ENCODE data around the gene OBSCN.

DNA sequence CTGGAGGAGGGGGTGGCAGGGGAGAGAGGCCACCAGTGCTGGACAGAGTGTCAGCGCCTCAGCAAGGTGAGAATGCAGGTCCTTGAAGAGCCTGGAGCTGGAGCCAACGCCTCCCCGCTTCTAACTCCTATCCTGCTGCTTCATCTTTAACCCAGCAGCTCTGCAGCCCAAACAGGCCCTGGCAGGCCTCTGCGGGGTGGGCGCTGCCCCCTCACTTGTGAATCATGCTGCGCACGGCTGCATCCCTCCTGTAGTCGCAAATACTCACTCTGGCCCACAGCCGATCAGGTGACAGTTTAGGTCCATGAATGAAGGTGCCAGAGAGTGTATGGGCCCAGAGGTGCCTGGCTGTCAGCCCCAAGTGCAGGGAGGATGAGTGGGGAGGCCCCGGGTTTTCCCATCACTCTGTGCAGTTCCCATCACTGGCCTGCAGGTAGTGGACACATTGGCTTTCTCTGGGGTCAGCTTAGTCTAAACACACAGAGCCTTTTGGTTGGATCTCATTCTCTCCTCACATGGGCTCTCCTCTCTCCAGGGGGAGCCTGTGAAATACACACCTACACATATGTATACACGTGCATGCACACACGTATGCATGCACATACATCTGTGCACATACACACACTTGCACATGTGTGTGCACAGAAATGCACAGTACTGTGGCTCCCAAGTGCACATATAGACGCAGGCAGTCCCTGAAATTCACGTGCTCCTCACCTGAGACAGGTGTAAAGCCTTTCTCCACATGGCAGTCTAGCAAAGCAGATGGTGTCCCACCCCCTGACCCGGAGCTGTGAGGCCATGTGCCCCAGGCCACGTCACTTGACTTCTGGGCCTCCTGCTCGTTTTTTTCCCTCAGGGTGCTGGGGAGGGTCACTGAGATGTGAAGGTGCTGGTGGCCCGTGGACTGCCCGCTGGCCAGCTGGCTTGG is 146.8 kb downstream of the OBSCN start:
- no peak for TF ChIP-seq EZH2 (IDR thresholded peaks at IDR 0.05; ENCODE audit: borderline replicate concordance, low read length)
- TF ChIP-seq, protein P1, sequence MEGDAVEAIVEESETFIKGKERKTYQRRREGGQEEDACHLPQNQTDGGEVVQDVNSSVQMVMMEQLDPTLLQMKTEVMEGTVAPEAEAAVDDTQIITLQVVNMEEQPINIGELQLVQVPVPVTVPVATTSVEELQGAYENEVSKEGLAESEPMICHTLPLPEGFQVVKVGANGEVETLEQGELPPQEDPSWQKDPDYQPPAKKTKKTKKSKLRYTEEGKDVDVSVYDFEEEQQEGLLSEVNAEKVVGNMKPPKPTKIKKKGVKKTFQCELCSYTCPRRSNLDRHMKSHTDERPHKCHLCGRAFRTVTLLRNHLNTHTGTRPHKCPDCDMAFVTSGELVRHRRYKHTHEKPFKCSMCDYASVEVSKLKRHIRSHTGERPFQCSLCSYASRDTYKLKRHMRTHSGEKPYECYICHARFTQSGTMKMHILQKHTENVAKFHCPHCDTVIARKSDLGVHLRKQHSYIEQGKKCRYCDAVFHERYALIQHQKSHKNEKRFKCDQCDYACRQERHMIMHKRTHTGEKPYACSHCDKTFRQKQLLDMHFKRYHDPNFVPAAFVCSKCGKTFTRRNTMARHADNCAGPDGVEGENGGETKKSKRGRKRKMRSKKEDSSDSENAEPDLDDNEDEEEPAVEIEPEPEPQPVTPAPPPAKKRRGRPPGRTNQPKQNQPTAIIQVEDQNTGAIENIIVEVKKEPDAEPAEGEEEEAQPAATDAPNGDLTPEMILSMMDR (IDR thresholded peaks at IDR 0.05; ENCODE audit: low read length) = no peak
